Retina (tissue), 1 donor: ENCODE data around the gene COBLL1.
"Not testable (repeated sequence)": the region's sequence is repeated elsewhere in the genome, so short reads cannot be mapped to it uniquely, and the experiment has no call there.

Experiments
- DNase-seq: peaks from one replicate; pipeline ENCODE4 v3.0.0-alpha.2; 2016

Gene COBLL1

DNA sequence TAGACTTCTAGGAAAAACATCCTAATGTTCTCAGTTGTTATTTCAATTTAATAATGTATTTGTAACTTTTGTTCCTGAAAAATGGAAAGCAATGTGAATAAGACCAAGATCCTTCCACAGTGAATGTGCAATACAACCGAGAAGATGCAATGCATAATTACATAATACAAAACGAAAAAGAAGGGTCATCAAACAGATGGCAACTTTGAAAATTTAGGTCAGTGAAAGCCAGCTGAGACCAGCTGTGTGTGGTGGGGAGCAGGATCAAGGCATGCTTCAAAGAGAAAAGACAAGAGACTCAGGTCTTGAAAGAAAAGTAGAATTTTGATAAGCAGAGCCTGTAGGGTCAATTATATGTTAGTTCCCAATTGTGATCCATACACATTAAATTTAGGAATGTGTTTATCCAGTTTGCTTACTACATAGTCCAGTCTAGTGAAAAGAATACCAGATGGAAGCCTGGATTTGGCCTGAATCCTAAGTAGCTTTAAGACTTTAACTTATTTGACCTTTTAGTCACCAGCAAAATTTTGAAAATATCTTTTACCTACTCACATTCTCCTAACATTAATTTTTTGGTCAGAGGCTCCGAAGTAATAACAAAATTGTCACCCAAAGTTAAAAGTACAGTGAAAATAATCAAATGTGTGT is 93.7 kb downstream of the COBLL1 start:
- peak; percentile 26 for DNase-seq

DNA sequence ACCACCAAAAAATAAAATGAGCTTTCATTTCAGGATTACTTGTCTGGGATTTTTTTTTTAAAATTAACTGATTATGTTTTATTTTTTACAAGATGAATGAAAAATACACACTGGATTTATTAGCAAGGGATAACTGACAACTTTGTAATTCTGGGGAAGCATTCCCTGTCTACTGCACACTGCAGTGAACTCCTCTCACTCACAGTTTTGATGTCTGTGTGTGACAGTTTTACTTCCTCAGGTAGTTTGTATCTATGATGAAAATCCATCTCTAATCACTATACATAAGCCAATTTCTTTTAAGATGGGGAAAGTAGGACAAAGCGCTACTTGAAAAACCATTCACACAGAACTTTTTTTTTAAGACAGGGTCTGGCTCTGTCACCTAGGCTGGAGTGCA is 94.5 kb downstream of the COBLL1 start:
- DNase-seq = no peak

DNA sequence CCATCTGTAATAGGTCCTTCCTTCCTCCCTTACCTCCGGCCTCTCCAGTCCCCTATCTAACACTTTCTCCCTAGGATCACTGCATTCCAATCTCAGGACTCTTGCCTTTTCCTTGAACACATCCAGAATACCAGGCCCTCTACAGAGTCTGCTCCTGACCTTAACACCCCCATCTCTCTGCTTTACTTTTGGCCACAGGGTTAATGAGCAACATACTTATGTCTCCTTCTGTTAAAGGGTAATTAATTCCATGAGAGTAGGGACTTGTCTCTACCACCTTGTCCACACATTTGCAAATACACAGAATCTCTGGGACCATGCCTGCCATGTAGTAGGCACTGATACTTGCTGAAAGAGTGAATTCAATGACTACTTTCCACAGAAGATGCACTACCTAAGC is 94.9 kb downstream of the COBLL1 start:
- no peak for DNase-seq

DNA sequence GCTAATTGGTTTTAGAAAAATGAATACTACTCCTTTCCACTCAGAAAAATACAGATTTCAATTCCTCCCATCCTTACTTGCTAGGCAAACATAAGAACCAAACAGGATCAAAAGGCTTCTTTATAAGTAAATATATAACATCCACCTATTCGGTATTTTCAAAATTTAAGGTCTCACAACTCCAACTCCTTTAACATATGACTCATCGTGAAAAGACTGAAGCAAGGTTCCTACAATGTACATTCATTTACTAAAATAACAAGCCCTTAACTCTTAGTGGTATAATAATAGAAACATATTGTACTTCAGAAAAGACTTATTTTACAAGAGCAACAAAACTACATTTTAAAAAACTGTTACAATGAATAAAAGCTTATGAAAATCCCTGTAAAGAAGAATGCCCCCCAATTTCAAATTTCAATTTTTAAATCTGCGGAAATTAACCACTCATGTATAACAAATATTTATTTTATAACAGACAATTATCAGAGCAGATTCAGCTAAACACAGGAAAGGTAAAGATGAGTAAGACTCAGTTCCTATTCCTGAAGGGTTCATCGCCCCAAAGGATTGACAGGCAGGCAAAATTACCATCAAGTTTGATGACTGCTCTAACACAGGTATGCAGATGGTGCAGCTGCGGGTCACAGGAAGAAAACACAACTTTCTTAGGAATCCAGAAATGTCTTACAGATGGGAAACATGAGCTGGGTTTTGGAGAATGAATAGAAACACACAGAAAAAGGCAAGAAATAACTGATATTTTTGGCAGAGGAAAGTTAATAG is 96.4 kb downstream of the COBLL1 start:
- DNase-seq = no peak

DNA sequence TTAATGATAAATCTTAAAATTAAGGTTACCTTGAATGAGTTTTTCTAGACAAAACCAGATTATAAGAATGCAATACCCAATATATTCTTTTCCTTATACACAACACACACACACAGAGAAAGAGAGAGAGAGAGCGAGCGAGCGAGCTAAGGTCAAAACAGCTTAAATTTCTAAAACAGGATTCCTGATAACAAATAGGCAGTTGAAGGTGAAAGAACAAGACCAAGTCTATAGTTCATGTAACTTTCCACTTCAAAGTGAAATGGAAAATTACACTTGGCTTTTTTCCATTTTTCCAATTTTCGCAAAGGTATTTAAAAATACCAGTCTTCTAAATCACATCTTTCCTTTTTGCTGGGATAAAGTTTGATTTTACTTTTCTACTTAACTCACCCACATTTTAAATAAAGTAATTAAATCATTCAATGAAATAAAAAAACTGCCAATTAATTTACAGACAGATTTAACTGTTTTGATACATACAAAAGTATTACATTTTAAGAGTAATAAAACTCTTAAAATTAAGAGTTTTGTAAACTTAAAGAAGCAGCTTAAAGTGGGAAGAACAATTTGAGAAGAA is 98.8 kb downstream of the COBLL1 start:
- no peak for DNase-seq

DNA sequence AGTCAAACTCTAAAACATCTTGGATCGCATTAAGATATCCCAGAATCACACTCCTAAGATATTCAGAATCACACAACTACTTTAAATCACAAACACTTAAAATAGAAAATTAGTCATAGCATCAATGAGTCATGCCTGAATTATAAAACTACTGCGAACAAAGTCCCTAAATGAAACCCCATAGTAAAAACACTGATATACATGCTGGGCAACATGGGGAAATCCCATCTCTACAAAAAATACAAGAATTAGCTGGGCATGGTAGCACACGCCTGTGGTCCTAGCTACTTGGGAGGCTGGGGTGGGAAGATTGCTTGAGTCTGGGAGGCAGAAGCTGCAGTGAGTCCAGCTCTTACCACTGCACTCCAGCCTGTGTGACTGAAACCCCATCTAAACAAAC is 101.7 kb downstream of the COBLL1 start:
- no peak for DNase-seq

DNA sequence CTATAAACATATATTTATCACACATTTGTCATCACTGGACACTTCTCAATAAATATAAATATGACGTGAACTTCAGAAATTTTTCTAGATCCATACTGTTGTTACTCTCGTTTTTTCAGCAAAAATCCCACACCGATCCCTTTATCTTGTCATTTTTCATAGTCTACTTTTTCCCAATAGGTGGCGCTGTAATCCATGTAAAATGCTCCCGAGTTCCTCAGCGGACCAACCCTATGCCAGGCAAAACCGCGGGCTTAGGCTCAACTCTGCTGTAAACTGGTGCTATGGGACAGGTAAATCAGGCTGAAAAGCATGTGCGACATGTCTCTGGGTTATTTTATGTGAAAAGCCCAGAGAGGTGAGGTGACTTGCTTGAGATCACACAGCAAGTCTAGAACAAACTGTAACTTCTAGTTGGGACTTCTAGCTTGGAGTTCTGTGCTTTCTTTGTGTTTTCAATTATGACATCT is 104.0 kb downstream of the COBLL1 start:
- peak; percentile 67 for DNase-seq

DNA sequence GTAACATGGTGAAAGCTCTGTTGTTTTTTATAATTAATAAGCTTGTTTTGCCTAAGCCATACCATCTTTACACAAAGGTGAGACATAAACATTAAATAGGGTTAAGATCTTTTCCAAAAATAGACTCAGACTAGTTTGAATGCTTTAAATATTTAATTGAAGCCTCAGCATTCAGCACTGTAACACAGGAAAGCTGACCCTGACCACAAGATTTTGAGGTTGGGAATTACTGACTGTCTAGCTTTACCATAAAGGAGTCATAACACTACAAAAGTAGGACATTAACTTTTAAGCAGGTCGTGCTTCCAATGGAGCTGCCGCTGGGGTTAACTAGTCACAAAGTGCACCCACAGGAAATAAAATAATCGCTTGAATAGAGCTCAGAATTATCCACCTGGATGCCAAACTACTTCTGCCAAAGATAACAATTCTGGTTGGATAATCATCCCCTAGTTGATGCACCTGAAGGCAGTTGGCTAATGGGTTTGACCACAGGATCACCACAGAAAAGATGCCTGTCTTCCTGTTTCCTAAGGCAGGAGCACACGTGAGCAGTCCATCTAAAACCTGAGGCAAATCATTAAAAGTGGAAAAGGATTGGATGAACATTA is 106.2 kb downstream of the COBLL1 start:
- no peak for DNase-seq

DNA sequence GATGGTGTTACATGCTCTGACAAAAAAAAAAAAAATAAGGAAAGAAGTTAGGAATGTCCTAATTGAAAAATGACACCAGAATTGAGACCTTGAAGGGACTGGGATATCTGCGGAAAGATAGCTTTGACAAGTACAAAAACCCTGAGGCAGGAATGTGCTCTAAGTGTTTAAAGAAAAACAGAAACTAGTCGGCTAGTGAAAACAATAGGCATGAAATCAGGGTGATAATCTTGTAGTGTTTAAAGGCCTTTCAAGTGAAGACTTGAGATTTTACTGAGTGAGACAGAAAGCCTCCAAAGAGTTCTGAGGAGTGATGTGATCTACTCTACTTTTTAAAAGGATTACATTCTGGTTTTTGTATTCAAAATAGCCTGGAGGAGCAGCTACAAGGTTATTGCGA is 107.4 kb downstream of the COBLL1 start:
- no peak for DNase-seq

DNA sequence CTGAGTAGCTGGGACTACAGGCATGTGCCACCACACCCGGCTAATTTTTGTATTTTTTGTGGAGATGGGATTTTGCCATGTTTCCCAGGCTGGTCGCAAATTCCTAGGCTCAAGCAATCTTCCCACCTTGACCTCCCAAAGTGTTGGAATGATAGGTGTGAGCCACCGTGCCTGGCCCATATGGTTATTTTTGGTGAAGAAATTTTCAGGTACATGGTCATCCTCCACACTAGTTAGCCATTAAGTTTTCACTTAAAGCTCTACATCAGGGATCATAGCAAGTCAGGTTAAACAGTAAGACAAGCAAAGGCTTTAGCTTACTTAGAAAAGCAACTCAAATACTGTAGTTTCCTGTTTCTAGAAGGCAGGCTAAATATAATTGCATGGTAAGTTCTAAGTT is 116.1 kb downstream of the COBLL1 start:
- no peak for DNase-seq

DNA sequence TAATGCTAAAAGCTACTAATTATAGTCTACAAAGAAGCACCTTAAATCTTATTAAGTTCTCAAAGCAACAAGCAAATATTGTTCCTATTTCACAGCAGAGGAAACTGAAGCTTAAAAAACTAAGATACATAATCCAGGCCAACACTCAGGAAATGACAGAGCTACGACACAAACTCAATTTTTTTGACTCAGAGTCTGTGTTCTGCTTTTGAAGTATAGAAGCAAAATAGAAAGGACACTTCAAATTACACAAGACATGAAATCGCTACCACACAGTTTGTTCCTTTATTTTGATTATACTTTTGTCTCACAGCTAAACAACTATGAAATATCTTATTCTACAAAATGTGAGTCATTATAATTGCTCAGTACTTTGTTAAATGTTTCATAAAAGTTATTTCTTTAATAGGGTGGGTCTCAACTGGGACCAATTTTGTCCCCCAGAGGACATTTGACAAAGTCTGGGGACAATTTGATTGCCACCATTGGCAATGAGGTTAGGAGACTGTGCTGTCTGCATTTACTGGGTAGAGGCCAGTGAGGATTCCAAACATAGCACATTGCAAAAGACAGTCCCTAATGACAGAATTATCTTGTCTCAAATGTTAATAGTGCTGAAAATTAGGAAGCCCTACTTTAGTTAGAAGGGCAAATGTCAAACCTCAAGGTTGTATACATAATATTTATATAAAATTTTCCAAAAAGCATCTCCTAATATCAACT is 118.8 kb downstream of the COBLL1 start:
- DNase-seq = no peak

DNA sequence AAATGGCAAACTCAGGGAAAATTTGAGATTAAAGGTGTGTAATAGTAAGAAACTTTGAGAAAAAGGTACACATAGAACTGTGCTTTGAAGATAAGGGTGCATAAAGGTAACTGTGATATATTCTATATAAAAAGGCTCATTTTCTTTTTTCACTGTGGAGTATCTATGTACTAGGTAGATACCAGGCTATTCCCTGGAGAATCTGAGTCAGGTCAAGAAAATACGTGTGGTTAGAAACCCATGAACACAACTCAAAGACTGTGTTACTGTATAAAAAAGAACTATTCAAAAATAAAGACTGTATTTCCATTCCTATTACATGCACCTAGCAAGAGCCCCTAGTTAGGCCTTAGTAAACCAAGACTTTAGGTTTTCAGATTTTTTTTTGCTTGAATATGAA is 120.2 kb downstream of the COBLL1 start:
- no peak for DNase-seq

DNA sequence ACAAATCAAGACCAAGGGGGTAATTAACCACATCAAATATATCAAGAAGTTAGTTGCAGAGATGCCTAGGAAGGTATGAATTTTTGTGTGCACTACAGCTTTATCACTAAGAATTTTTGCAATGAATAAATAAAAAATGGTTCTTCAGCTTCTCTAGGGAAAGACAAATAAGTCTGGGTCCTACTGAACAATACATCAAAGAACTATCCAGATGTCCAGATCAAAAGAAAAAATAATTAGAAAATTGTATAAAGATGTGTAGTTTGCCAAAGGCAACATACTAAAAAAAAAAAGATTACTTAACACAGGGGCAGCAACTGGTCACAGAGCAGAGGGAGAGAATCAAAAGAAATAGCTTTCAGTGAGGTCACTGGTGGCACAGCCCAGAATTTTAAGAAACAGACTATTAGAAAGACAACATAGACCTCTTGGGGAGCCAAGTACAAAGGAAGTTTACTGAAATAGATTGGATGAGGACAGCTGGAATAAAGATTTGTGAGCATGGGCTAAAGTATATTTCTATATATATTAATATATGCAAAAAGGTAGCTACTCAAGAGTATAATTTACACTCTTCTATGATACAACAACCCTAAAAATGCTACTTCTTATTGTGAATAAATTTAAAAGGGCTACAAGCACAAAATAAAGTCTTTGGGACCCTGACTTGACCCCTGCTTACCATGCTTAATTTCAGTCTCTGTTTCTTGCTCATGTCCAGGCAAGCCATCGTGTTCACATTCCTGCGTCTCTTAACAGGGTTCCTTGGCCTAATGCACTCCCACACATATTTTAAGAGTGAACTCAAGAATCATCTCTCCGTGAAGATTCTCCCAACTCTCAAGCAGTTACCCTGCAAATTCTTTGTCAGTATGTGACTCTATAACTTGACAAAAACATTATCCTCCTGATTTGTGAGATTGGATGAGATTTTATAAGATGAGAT is 121.4 kb downstream of the COBLL1 start:
- DNase-seq = no peak

DNA sequence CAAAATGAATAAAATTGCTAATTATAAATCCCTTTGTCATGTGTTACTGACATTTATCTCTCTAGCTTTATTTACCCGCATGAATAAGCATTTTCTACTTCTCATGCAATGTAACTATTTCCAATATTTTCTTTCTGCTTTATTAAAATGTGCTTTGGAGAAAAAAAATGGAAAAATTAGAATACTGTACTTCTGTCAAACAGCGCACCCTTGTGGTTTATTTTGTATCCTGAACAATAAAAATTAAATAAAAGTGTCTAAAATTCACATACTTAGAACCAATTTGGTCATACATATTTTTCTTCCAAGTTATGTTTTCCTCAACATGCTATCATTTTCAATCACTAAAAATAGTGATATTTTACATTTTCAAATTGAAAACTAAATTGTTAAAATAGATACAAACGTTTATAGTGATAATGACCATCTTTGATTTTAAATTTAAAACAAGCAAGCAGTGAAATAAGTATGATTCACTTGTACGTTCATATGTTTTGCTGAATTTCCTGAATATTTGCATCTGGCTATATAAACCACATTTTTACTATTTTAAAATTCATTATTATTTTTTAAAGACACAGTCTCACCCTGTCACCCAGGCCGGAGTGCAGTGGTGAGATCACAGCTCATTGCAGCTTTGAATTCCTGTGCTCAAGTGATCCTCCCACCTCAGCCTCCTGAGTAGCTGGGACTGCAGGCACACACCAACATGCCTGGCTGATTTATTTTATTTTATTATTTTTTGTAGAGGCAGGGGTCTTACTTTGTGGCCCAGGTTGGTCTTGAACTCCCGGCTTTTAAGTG is 124.4 kb downstream of the COBLL1 start:
- DNase-seq = no peak

DNA sequence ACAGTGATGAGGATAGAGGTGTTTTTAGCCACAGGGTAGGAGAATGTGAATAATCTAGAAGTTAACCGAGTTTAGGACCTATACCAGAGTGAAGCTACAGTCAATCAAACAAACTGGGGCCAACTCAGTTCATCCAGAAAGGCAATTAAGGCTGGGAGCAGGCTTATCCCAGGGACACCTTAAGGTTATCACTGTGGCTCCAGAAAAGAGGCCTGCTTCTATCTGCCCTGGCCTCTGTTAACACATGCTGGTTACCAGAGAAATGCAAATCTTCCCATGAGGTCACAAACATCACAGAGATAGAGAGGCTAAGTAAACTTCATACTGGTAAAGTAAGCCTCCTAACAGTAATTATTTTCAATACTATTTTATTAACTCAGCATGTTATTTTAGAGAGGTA is 127.2 kb downstream of the COBLL1 start:
- no peak for DNase-seq

DNA sequence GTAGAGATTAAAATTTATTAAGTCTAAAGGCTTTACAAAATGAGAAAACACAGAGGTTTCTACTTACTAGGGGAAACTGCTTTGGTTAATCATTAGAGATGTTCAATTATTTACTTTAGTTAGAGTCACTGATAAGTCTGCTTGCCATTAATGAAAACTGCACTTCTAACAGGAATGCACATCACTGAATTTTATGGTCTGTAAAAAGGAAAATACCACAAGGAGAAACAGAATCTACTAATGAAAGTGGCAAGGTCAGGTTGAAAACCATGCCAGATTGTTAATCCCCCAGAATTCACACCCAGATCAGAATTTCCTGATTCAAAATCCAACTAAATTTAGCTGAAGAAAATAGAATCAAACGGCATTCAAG is 129.9 kb downstream of the COBLL1 start:
- no peak for DNase-seq

DNA sequence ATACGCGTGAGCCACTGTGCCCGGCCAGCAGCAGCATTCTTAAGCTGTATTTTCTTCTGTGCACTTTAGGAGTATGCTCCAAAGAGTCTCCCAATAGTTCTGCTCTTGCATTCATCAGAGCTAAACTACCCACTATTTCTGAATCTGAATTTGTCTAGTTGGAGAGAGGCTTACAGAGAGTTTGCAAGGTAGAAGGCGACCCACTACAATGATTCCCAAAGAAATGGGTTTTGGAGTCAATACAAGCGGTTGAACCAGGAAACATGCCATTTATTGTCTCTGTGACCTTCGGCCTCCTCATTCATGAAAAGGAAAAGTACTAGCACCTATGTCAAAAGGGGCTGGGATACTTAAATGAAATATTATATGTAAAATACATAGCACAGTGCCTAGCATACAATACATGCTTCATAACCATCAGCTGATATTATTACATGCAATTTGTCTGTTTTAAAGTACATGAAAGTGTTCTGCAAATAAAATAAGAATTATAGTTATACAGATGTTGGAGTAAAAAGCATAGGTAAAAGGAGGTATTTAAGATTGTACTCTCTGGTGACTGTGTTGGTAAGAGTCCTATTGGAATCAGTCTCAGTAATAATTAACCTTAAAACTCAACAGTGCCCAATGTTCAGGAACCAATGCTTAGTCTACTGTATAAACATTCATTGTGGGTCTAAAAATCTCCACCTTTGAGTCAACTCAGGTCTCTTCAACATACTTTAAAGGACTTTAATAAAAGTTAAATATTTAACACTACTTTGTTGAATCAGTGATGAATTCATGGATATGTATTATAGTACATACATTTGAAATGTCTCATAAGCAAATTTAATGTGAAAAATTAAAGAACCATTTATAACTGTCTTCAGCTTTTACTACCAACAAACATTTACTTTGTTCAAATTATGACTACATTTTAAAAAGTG is 130.5 kb downstream of the COBLL1 start:
- DNase-seq = no peak

DNA sequence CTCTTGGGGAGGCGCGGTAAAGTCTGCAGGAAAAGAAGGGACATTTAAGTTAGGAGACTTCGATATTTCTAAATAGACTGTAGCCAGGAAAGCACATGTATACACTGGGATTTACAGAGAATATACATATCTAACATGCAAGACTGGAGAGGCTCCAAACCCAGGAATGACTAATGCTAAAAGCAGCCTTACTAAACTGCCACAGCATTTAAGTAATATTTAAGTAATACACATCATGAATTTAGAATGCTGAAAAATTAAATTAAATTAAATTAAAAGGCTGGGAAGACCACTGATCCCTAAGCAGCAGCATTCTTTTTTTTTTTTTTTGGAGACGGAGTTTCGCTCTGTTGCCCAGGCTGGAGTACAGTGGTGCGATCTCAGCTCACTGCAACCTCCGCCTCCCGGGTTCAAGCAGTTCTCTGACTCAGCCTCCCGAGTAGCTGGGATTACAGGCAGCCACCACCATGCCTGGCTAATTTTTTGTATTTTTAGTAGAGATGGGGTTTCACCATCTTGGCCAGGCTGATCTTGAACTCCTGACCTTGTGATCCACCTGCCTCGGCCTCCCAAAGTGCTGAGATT is 131.3 kb downstream of the COBLL1 start:
- DNase-seq = not testable (repeated sequence)

DNA sequence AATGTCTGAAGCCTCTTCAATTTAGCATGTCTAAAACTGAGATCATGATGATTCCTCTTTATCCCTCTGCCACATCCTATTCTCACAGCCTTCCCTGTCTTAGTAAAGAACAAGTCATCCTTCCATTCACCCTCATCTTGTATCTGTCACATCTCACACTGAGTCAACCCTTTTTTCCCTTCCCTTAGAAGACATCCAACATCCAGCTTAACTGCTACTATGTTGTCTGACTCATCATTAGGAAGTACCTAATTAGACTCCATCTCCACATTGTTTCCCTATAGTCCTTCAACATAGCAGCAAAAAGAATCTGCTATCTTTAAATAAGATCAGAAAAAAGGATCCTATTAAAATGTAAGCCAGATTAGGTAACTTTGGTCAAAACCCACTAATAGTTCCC is 135.1 kb downstream of the COBLL1 start:
- no peak for DNase-seq
